Activated CD4-positive, alpha-beta T cell treated with anti-CD3 and anti-CD28 coated beads, Interleukin-2, amount 50 U/mL, for 24 hours (primary cell): Measurements from ENCODE around the gene LCN2.

Source experiments
- DNase-seq, 2 donors: peaks; one replicate each; pipeline ENCODE4 v3.0.0-alpha.2; 2020; ENCODE audit warnings: low read depth in 1 of 2, low spot score in 1 of 2

The LCN2 gene

GRCh38 chr9:128148509-128149000 lies 698 bp upstream of the LCN2 start:
- DNase-seq: no peak

GRCh38 chr9:128149951-128150593 lies 819 bp downstream of the LCN2 start:
- no peak for DNase-seq

GRCh38 chr9:128150594-128151308 lies 1.5 kb downstream of the LCN2 start:
- no peak for DNase-seq

- no peak for DNase-seq
Measured at GRCh38 chr9:128151309-128152132, 2.3 kb downstream of the LCN2 start.

- DNase-seq: no peak
Measured at GRCh38 chr9:128152133-128153059, 3.1 kb downstream of the LCN2 start.

GRCh38 chr9:128153060-128153946 lies 4.0 kb downstream of the LCN2 start:
- DNase-seq: no peak

GRCh38 chr9:128153947-128154695 lies 4.9 kb downstream of the LCN2 start:
- DNase-seq: no peak

GRCh38 chr9:128155736-128156500 lies 6.7 kb downstream of the LCN2 start:
- no peak for DNase-seq

- peak; percentile 9 to 18 for DNase-seq
Measured at GRCh38 chr9:128159522-128159783, 10.2 kb downstream of the LCN2 start.

GRCh38 chr9:128159784-128160602 lies 10.7 kb downstream of the LCN2 start, which contains the start of gene BBLN:
Gene BBLN, plus strand, starts transcription at chr9:128160265. Its CDS starts 143 bp downstream, at chr9:128160408.
- DNase-seq: peak; percentile 90 to 94

- peak; percentile 37 to 44 for DNase-seq
Measured at GRCh38 chr9:128160603-128160987, 11.3 kb downstream of the LCN2 start.

- no peak for DNase-seq
Measured at GRCh38 chr9:128161215-128161902, 12.1 kb downstream of the LCN2 start.

GRCh38 chr9:128162215-128163026 lies 13.2 kb downstream of the LCN2 start:
- DNase-seq: no peak

GRCh38 chr9:128163027-128163515 lies 13.8 kb downstream of the LCN2 start:
- no peak for DNase-seq

- no peak for DNase-seq
Measured at GRCh38 chr9:128163523-128164306, 14.5 kb downstream of the LCN2 start.
